Epithelial cell of proximal tubule (primary cell): Measurements from ENCODE around the gene ACHE. TPM values are rescaled to one million over a fixed set of nuclear protein-coding genes. Genes with fewer than 3 reads are reported as not detected.

Experiments used
- DNase-seq: peaks from one replicate; pipeline ENCODE4 v3.0.0-alpha.2; 2011; ENCODE audit warnings: low read depth
- H3K4me3 ChIP-seq: 2 replicates; pipeline ENCODE4 v1.5.1; 2011; ENCODE audit warnings: low read depth, mild to moderate bottlenecking, low read length
- total RNA-seq: library from RNA; depleted of rRNA; stranded (reverse); fragments of >200 nt; gene quantifications from 2 replicates; pipeline ENCODE4 v1.2.3, GENCODE V29; 2015
- TF ChIP-seq, protein P1 (sequence below): conservative IDR thresholded peaks from 2 replicates; pipeline ENCODE4 v1.5.1; 2012; ENCODE audit warnings: low read depth, mild to moderate bottlenecking, low read length

ACHE gene
- total RNA-seq, 1 donor from 2014 or later, result 3.3 TPM

DNA sequence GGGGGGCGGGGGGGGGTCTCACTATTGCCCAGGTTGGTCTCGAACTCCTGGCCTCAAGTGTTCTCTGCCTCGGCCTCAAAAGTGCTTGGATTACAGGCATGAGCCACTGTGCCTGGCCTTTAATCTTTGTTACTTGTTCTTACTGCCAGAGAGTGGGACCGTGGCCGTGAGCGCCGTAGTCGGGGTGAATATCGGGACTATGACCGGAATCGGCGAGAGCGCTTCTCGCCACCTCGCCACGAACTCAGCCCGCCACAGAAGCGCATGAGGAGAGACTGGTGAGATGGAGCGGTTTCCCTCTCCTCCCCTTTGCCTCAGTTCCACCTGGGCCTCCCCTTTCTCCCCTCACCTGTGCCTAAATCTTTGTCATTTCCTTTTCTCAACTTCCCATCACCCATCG is 14.6 kb downstream of the ACHE start:
- no peak overlapping the region for H3K4me3 ChIP-seq
- TF ChIP-seq, protein P1, sequence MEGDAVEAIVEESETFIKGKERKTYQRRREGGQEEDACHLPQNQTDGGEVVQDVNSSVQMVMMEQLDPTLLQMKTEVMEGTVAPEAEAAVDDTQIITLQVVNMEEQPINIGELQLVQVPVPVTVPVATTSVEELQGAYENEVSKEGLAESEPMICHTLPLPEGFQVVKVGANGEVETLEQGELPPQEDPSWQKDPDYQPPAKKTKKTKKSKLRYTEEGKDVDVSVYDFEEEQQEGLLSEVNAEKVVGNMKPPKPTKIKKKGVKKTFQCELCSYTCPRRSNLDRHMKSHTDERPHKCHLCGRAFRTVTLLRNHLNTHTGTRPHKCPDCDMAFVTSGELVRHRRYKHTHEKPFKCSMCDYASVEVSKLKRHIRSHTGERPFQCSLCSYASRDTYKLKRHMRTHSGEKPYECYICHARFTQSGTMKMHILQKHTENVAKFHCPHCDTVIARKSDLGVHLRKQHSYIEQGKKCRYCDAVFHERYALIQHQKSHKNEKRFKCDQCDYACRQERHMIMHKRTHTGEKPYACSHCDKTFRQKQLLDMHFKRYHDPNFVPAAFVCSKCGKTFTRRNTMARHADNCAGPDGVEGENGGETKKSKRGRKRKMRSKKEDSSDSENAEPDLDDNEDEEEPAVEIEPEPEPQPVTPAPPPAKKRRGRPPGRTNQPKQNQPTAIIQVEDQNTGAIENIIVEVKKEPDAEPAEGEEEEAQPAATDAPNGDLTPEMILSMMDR, result no peak
- DNase-seq, result no peak

DNA sequence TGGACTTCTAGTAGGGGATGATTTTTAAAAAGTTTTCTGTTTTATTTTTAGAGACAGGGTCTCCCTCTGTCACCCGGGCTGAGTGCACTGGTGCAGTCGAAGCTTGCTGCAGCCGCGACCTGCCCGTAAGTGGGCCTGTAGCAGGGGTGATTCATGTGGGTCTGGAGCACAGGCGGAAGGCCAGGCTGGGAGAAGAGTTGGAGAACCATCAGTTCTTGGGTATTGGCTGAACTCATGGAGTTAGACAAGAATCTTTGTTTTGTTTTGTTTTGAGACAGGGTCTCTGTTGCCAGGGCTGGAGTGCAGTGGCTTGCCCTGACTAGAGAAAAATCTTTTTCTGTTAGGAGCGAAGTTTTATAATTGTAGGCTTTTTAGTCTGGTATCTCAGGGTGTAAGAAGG is 15.0 kb downstream of the ACHE start:
- no peak for DNase-seq
- H3K4me3 ChIP-seq, result no peak overlapping the region
- TF ChIP-seq, protein P1, result no peak

DNA sequence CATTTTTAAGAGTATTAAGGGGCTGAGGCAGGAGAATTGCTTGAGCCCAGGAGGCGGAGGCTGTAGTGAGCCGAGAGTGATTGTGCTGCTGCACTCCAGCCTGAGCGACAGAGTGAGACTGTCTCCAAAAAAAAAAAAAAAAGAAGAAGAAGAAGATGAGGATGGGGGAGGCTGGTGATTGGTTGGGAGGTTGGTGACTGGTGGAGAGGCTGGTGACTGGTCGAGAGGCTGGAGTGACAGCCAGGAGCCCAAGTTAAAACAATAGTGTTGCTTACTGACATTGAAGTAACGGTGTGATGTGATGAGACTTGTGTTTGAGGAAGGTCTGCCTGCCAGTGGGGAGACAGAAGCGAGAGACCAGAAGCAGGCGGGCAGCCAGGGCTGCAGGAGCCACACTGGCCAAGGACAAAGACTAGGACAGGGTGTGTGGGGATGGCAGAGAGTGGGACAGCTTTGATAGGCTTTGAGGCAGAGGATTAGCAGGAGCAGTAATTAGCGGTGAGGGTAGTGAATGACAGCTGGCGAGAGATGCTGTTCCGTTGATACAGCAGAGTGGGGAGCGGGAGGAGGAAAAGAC is 15.9 kb downstream of the ACHE start:
- TF ChIP-seq, protein P1, result no peak
- no peak overlapping the region for H3K4me3 ChIP-seq
- DNase-seq, result no peak

DNA sequence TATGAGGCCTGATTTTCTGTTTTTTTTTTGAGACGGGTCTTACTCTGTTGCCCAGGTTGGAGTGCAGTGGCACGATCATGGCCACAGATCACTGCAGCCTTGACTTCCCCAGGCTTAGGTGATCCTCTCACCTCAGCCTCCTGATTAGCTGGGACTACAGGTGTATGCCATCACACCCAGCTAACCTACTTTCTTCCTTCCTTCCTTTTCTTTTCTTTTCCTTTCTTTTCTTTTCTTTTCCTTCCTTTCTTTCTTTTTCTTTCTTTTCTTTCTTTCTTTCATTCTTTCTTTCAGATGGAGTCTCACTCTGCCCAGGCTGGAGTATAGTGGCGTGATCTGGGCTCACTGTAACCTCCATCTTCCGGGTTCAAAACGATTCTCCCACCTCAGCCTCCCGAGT is 17.0 kb downstream of the ACHE start:
- H3K4me3 ChIP-seq, result no peak overlapping the region
- TF ChIP-seq, protein P1, result no peak
- no peak for DNase-seq

DNA sequence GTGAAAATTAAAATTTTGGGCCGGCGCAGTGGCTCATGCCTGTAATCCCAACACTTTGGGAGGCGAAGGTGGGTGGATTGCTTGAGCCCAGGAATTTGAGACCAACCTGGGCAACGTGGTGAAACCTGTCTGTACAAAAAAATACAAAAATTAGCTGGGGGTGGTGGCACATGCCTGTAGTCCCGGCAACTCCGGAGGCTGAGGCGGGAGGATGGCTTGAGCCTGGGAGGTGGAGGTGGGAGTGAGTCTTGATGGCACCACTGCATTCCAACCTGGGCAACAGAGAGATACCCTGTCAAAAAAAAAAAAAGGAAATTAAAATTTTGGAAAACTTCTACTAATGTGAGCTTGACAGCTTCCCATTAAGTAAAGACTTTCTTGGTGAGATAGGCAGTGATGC is 17.7 kb downstream of the ACHE start:
- TF ChIP-seq, protein P1, result no peak
- DNase-seq, result no peak
- no peak overlapping the region for H3K4me3 ChIP-seq

DNA sequence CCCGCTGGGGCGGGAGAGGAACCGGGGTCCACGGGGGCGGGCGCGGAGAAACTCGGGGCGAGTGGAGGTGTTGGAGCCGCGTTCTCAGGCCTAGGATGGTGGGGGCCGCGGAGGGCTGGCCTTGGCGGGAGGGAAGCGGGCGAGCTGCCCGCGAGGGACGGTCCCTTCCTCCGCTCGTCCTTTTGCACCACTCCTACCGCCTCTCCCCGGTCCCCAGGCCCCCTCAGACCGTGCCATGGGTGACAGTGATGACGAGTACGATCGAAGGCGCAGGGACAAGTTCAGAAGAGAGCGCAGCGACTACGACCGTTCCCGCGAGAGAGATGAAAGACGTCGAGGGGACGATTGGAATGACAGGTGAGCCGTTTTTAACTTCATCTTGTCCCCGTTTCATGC is 20.3 kb downstream of the ACHE start:
- peak overlapping the region; percentile 75 for H3K4me3 ChIP-seq
- TF ChIP-seq, protein P1, result no peak
- DNase-seq, result no peak

DNA sequence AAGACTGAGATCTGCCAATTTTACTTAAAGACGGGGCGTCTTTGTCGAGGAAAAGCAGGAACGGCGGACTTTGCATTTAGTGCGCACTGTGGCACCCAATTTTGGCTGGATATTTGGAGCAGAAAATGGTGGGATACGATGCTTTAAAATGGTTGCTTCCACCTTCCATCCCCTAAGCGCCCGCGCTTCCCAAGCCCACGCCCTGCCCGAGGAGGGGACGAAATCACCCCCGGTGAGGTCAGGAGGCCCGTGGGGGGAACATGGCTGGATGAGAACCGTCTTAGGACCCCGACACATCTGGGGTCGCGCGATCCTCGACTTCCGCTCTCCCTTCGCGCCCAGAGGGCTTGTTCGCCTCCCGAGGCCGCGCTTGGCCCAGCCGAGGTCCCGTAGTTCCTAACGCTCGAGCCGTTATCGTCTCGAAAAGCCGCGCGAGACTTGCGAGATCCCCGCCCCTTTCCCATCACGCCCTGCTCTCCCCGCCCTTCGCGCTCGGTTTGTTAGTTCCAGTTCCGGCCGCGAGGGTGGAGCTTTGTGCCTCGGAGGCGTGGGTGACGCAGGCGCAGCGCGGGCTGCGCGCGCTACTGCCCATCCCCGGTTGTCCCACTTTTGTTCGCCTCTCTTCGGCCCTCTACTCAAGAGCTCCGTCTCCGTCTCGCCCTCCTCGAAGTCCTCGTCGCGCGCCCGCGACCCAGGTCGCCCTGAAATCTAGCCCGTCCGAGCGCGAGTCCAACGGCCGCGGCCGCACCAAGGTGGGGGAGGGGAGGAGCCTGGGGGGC is 20.9 kb downstream of the ACHE start, which contains the start of gene SRRT:
Gene SRRT (plus strand): TSS at position 527 of the 779 bp plus-strand sequence. CDS start 488 bp downstream, outside the sequence.
- H3K4me3 ChIP-seq, result peak within 1 kb of the TSS; percentile 75
- DNase-seq, result no peak
- TF ChIP-seq, protein P1, result peak; percentile 21
